ENCODE data around the gene ABI3BP. TPM values are rescaled to one million over a fixed set of nuclear protein-coding genes. Genes with fewer than 3 reads are reported as not detected.

The ABI3BP gene
- total RNA-seq, 1 experiment from 2014 or later = 1.7 TPM

DNA sequence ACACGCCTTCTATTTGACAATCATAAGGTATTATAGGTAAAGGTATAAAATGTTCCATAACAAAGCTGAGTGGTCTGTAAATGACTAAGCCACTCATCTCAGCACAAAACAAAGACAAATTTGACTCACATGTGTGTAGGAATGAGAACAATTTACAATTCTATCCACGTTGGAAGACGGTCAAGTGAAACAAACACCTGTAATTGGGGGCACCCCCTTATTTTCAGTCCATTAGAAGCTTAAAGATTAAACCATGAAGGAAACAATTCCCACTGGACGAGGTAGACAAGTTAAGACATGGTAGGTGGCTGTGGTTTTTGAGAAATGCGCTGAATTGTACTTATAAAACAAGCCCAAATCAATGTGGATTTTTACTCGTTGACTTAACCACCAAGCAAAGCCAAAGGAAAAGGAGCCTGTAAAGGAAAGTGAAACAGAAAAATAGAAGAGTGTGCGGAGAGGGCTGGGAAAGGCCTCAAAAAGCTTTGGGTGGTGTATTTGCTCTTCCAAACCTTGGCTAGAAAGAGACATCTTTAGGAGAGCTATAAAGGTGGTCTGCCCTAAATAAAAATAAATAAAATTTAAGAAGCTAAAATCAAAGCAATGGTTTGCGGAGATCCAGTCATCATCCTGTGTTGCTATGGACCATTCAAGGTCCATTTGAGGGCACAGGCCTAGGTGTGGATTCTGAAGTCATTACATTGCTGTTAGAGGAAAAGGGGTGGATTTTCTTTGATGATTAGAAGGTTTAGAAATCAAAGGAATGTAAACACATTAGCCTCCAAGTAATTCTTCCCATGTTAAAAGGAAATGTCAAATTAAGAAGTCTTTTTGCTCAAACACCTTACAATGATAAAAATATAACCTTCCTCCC is 148.9 kb downstream of the ABI3BP start:
- DNase-seq (ENCODE audit: extremely low read depth, low read depth) = no peak

DNA sequence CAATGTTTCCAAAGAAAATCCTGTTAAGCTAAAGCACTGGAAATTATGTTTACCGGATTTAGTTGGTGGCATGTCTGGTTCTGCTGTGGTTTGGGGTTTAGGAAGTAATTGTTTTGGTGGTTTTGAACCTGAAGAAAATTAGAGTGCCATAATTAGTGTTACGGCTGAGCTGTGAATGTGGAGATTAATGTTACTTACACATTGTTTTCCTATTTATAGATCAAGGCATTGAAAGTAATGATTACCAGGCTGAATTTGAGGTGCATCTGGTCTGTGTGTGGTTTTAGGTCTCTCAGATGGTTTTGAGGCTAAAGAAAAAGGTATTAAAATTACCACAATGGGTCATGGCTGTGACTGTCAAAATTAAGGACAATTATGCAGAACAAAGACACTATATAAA is 155.1 kb downstream of the ABI3BP start:
- no peak for DNase-seq (ENCODE audit: extremely low read depth, low read depth)

DNA sequence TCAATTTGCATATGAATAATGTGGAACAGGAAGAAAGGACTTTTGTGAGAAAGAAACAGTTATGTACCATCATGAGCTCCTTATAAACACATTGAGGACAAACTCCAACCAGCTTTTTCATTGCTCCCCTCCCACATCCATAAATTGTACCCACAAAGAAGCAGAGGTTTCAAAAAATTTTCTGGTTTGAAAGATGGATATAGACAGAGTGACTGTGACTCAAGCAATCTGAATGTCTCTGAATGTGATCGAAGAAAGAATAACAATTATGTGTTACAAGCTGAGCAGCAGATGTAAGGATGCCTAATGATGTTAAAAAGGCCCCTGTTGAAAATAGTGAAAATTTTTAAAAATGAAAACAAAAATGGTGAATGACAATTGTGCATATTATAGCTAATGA is 156.6 kb downstream of the ABI3BP start:
- no peak for DNase-seq (ENCODE audit: extremely low read depth, low read depth)

- DNase-seq (ENCODE audit: extremely low read depth, low read depth) = no peak
Observed at GRCh38 chr3:100834332-100834731, 158.9 kb downstream of the ABI3BP start.

- DNase-seq (ENCODE audit: extremely low read depth, low read depth) = no peak
Observed at GRCh38 chr3:100833483-100833882, 159.7 kb downstream of the ABI3BP start.

GRCh38 chr3:100831629-100832028 is 161.6 kb downstream of the ABI3BP start:
- DNase-seq (ENCODE audit: extremely low read depth, low read depth) = no peak

- DNase-seq (ENCODE audit: extremely low read depth, low read depth) = no peak
Observed at GRCh38 chr3:100830931-100831330, 162.3 kb downstream of the ABI3BP start.

DNA sequence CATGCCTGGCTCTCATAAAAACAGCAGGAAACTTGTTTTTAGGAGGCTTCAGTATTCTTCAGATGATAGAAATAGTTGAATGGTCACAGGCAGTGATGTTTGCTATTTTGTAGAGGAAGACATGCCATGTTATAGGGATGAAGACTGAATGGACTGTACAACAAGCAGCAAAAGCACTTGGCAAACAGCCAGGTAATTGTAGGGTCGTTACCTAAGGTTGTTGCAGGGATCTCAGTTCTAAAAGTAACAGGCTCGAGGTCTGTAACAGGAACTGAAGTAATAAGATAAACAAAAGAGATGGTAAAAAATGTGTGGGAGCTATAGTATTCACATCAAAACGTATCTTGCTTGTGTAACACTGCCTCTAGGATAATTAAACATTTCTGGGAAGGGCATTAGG is 167.6 kb downstream of the ABI3BP start:
- no peak for DNase-seq (ENCODE audit: extremely low read depth, low read depth)

GRCh38 chr3:100815583-100815982 is 177.6 kb downstream of the ABI3BP start:
- DNase-seq (ENCODE audit: extremely low read depth, low read depth) = no peak

DNA sequence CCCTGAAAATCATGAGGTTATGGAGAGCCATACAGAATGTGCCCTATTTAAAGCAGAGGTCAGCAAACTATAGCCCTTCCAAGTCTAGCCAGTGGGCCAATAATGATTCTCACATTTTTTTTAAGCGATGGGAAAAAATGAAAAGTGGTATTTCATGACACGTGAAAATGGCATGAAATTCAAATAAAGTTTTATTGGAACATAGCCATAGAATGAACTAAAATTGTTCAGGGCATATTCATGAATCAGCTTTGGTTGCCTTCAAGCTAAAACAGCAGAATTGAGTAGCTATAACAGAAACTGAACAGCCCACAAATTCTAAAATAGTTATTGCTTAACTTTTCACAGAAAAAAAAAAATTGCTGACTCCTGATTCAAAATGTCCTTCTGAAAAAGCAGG is 179.4 kb downstream of the ABI3BP start:
- no peak for DNase-seq (ENCODE audit: extremely low read depth, low read depth)

DNA sequence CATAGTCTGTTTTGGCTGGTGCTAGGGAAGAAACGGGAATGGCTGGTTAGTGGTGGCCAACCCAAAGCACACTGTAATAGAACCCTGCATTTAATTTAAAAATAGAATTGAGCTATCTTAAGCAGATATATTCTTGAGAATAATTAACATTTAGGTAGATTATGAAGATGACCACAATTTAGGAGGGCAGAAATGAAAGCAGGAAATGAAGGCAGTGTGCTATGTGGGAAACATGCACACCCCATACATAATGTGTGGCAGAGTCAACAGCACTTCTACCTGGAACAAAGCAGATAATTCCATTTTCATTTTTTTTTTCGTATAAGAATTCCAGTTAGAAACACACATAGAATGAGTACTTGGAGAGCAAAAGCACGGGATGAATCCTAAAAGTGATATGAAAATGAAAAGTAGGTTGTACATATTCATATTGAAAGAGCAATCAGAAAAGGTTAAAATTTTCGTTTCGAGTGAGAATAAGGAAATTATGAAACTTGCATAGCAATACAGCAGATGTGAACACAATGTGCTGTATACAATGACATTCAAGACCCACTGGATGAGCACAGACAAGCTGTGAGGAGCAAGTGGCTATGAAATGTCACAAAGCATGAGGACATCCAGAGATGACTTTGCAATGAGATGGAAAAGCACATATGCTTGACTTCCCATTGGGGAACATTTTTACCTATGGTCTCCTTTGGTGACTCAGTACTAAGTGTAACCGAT is 181.3 kb downstream of the ABI3BP start:
- DNase-seq (ENCODE audit: extremely low read depth, low read depth) = no peak

DNA sequence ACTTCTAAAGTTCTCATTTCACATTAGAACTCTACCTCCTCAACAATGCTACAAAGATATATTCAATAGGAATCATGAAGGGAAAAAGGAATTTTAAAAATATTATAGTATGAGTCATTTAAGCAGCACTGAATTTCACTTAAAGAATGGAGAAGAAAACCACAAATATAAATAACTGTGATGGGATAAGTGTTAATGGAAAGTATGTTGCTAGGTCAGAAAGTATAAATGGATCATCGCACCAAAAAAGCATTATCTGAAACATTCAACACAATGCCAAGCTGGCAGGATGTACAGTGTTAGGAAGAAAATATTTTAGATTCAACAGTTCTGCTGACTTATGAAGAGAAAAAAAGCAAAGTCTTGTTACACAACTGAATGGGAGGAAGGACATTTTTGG is 182.6 kb downstream of the ABI3BP start:
- DNase-seq (ENCODE audit: extremely low read depth, low read depth) = no peak

GRCh38 chr3:100804631-100805030 is 188.6 kb downstream of the ABI3BP start:
- DNase-seq (ENCODE audit: extremely low read depth, low read depth) = no peak

GRCh38 chr3:100803711-100804110 is 189.5 kb downstream of the ABI3BP start:
- DNase-seq (ENCODE audit: extremely low read depth, low read depth) = no peak

GRCh38 chr3:100802126-100802525 is 191.1 kb downstream of the ABI3BP start:
- DNase-seq (ENCODE audit: extremely low read depth, low read depth) = no peak

DNA sequence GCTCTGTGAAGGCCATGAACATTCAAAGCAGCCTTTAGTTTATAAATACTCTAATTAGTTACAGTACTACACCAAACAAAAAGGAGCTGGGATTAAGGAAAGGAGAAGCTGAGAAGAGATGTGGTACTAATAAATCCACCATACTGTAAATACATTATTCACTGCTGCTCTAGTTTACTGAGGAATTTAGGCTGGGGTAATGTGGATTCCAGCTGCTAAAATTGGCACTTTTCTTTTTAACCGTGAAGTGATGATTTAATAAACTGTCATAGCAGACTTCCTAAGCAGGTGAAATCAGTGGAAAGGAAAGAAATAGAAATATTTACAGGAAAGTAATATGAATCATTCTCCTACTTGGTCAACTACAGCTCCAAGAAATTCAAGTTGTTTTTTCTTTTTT is 195.2 kb downstream of the ABI3BP start:
- DNase-seq (ENCODE audit: extremely low read depth, low read depth) = no peak

GRCh38 chr3:100796556-100796955 is 196.7 kb downstream of the ABI3BP start:
- peak; percentile 11 for DNase-seq (ENCODE audit: extremely low read depth, low read depth)

GRCh38 chr3:100789579-100789978 is 203.6 kb downstream of the ABI3BP start:
- DNase-seq (ENCODE audit: extremely low read depth, low read depth) = no peak

GRCh38 chr3:100783619-100784018 is 209.6 kb downstream of the ABI3BP start:
- no peak for DNase-seq (ENCODE audit: extremely low read depth, low read depth)

- DNase-seq (ENCODE audit: extremely low read depth, low read depth) = no peak
Observed at GRCh38 chr3:100782906-100783305, 210.3 kb downstream of the ABI3BP start.

DNA sequence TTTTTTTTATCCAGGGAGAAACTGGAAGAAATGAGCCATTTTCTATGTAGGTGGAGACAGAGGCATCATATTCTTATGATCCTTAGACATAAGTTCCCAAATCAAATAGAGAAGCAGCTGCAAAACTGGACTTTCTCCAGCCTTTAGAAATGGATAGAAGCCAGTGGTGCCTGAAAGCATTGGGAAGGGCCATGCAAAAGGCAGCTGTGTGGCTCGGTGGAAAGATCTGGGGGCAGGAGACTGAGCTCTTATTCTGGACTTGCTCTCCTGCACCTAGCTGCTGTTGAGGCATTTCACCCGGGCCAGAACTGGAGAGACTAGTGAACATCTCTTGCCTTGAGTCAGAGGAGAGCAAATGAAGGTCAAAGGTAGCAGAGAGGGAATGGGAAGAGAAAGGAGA is 210.9 kb downstream of the ABI3BP start:
- no peak for DNase-seq (ENCODE audit: extremely low read depth, low read depth)

DNA sequence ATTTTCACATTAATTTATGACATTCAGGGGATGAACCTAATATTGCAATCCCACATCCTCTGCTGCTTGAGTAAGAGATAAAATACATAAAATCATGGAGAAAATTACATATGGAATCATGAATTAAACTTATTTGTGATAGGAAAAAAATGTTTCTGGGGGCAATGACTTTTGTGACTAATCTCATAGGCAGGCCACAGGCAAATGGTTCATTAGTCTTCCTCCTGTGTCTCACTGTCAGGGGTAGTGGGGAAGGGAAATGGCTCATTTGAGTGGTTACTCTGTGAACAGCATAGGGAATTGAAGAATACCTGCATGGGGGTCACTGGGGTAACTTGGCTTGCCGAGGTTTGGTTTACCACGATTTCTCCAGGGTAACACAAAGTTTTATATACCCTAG is 211.9 kb downstream of the ABI3BP start:
- no peak for DNase-seq (ENCODE audit: extremely low read depth, low read depth)

All from NCI-H460 (cell line).